ENCODE results near the gene MRPS15. TPM values are rescaled to one million over a fixed set of nuclear protein-coding genes. Genes with fewer than 3 reads are reported as not detected.
"Not testable (repeated sequence)": the region's sequence is repeated elsewhere in the genome, so short reads cannot be mapped to it uniquely, and the experiment has no call there.

Gene MRPS15
- total RNA-seq, 1 experiment from 2014 or later = 213 TPM

DNA sequence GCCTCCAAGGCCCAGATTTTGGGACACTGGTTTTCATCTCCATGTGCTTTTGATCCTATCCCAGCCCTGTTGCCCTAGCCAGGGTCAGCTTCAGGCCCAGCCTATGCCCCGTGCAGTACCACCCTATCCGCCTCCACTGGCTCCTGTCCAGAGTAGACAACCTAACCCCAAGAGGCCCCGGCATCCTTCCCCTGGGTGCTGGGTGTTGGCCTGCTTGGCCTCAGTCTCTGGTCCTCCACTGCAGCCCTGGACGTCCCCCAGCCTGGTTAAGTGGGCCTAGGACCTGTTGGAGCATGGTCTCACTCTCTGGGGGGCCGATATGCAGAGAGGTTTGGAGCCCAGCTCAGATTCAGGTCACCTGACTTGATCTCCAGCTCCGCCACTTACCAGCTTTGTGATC lies 16.9 kb upstream of the MRPS15 start:
- Histone ChIP-seq H3F3A (ENCODE audit: low read length, unreplicated experiment) (no peaks in the 10 kb centered on the region), H3K4me1 (ENCODE audit: insufficient read depth, low read length) (no peaks in the 10 kb centered on the region), H3K36me3 (ENCODE audit: low read depth, low read length) (no peaks in the 10 kb centered on the region), H2AFZ (ENCODE audit: low read length) (no peak overlapping the region), H3K4me2 (ENCODE audit: low read length) (no peak overlapping the region), H3K27ac (ENCODE audit: low read length) (no peak overlapping the region), H4K20me1 (ENCODE audit: low read length) (no peaks in the 10 kb centered on the region), H3K79me2 (ENCODE audit: low read length) (no peaks in the 10 kb centered on the region), H3K9ac (ENCODE audit: low read length) (no peak overlapping the region), H3K27me3 (ENCODE audit: low read length) (no peaks in the 10 kb centered on the region), H3K9me3 (ENCODE audit: low read length) (no peaks in the 10 kb centered on the region), H3K4me3 (ENCODE audit: low read length) (no peak overlapping the region), H3K9me2 (replicated peaks; ENCODE audit: low read length) (no peaks in the 10 kb centered on the region)
- DNase-seq = no peak
- TF ChIP-seq, protein P1, sequence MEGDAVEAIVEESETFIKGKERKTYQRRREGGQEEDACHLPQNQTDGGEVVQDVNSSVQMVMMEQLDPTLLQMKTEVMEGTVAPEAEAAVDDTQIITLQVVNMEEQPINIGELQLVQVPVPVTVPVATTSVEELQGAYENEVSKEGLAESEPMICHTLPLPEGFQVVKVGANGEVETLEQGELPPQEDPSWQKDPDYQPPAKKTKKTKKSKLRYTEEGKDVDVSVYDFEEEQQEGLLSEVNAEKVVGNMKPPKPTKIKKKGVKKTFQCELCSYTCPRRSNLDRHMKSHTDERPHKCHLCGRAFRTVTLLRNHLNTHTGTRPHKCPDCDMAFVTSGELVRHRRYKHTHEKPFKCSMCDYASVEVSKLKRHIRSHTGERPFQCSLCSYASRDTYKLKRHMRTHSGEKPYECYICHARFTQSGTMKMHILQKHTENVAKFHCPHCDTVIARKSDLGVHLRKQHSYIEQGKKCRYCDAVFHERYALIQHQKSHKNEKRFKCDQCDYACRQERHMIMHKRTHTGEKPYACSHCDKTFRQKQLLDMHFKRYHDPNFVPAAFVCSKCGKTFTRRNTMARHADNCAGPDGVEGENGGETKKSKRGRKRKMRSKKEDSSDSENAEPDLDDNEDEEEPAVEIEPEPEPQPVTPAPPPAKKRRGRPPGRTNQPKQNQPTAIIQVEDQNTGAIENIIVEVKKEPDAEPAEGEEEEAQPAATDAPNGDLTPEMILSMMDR (conservative IDR thresholded peaks at IDR 0.05; ENCODE audit: low read depth, low read length) = no peak
- TF ChIP-seq EZH2 (IDR thresholded peaks at IDR 0.05; ENCODE audit: low read length, unreplicated experiment) = no peak
- TF ChIP-seq EZH2phosphoT487 (IDR thresholded peaks at IDR 0.05; ENCODE audit: borderline replicate concordance, low read length) = no peak
- no peak for ATAC-seq
- ChIA-PET CTCF (no interaction called here), POLR2A (ENCODE audit: unreplicated experiment) (no interaction called here)
- BruUV-seq (replicated peaks) = no TSS peak
- intact Hi-C loops (cut with micrococcal nuclease) = no loop called here

DNA sequence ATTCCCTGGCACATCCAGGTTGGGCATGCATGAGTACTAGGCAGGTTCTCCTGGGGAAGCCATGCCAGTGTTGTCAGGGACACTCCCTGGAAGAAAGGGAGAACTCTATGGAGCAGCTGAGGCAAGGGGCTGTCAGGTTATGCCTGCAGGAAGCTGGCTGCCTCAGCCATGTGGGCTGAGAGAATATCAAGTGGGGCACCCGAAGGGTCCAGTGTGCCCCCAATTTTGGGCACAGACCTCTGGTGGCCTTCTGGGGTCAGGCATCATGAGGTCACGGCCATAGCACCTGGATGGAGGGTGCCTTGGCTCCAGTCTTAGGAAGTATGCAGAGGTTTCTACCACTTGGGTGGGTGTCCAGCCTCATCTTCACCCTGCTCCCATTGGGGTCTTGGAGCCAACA lies 16.0 kb upstream of the MRPS15 start:
- H4K20me1 ChIP-seq (ENCODE audit: low read length) = no peaks in the 10 kb centered on the region
- DNase-seq = no peak
- H3K4me3 ChIP-seq (ENCODE audit: low read length) = no peak overlapping the region
- no peak overlapping the region for H3K27ac ChIP-seq (ENCODE audit: low read length)
- H3K27me3 ChIP-seq (ENCODE audit: low read length) = no peaks in the 10 kb centered on the region
- intact Hi-C loops (cut with micrococcal nuclease) = no loop called here
- H3K36me3 ChIP-seq (ENCODE audit: low read depth, low read length) = no peaks in the 10 kb centered on the region
- H3K4me2 ChIP-seq (ENCODE audit: low read length) = no peak overlapping the region
- no peak overlapping the region for H3K9ac ChIP-seq (ENCODE audit: low read length)
- H3K79me2 ChIP-seq (ENCODE audit: low read length) = no peaks in the 10 kb centered on the region
- no peak for ATAC-seq
- no peaks in the 10 kb centered on the region for H3K9me3 ChIP-seq (ENCODE audit: low read length)
- no peaks in the 10 kb centered on the region for H3K9me2 ChIP-seq (replicated peaks; ENCODE audit: low read length)
- CTCF ChIA-PET = no interaction called here
- POLR2A ChIA-PET (ENCODE audit: unreplicated experiment) = no interaction called here
- no peaks in the 10 kb centered on the region for H3F3A ChIP-seq (ENCODE audit: low read length, unreplicated experiment)
- no TSS peak for BruUV-seq (replicated peaks)
- TF ChIP-seq, protein P1 (conservative IDR thresholded peaks at IDR 0.05; ENCODE audit: low read depth, low read length) = no peak
- TF ChIP-seq EZH2phosphoT487 (IDR thresholded peaks at IDR 0.05; ENCODE audit: borderline replicate concordance, low read length) = no peak
- TF ChIP-seq EZH2 (IDR thresholded peaks at IDR 0.05; ENCODE audit: low read length, unreplicated experiment) = no peak
- H3K4me1 ChIP-seq (ENCODE audit: insufficient read depth, low read length) = no peaks in the 10 kb centered on the region
- H2AFZ ChIP-seq (ENCODE audit: low read length) = no peak overlapping the region

GRCh38 chr1:36479505-36480051 lies 15.4 kb upstream of the MRPS15 start:
- H3F3A ChIP-seq (ENCODE audit: low read length, unreplicated experiment) = no peaks in the 10 kb centered on the region
- no peak overlapping the region for H3K4me3 ChIP-seq (ENCODE audit: low read length)
- no peaks in the 10 kb centered on the region for H3K36me3 ChIP-seq (ENCODE audit: low read depth, low read length)
- no peaks in the 10 kb centered on the region for H3K79me2 ChIP-seq (ENCODE audit: low read length)
- ATAC-seq (no peak), DNase-seq (no peak)
- H3K9me3 ChIP-seq (ENCODE audit: low read length) = no peaks in the 10 kb centered on the region
- intact Hi-C loops (cut with micrococcal nuclease) = no loop called here
- no peaks in the 10 kb centered on the region for H4K20me1 ChIP-seq (ENCODE audit: low read length)
- no peaks in the 10 kb centered on the region for H3K4me1 ChIP-seq (ENCODE audit: insufficient read depth, low read length)
- H3K9ac ChIP-seq (ENCODE audit: low read length) = no peak overlapping the region
- H3K9me2 ChIP-seq (replicated peaks; ENCODE audit: low read length) = no peaks in the 10 kb centered on the region
- no peak overlapping the region for H3K4me2 ChIP-seq (ENCODE audit: low read length)
- H3K27ac ChIP-seq (ENCODE audit: low read length) = no peak overlapping the region
- H2AFZ ChIP-seq (ENCODE audit: low read length) = no peak overlapping the region
- no peaks in the 10 kb centered on the region for H3K27me3 ChIP-seq (ENCODE audit: low read length)
- BruUV-seq (replicated peaks) = no TSS peak
- TF ChIP-seq, protein P1 (conservative IDR thresholded peaks at IDR 0.05; ENCODE audit: low read depth, low read length) = no peak
- no peak for TF ChIP-seq EZH2phosphoT487 (IDR thresholded peaks at IDR 0.05; ENCODE audit: borderline replicate concordance, low read length)
- TF ChIP-seq EZH2 (IDR thresholded peaks at IDR 0.05; ENCODE audit: low read length, unreplicated experiment) = no peak
- ChIA-PET POLR2A (ENCODE audit: unreplicated experiment) (no interaction called here), CTCF (no interaction called here)

GRCh38 chr1:36477615-36478014 lies 13.4 kb upstream of the MRPS15 start:
- H3K9me3 ChIP-seq (ENCODE audit: low read length); H3K79me2 ChIP-seq (ENCODE audit: low read length); H3K9ac ChIP-seq (ENCODE audit: low read length); DNase-seq; POLR2A ChIA-PET (ENCODE audit: unreplicated experiment); H2AFZ ChIP-seq (ENCODE audit: low read length); H3K4me1 ChIP-seq (ENCODE audit: insufficient read depth, low read length); H3K9me2 ChIP-seq (replicated peaks; ENCODE audit: low read length); CTCF ChIA-PET; H4K20me1 ChIP-seq (ENCODE audit: low read length); H3K4me3 ChIP-seq (ENCODE audit: low read length); H3K36me3 ChIP-seq (ENCODE audit: low read depth, low read length); ATAC-seq; H3F3A ChIP-seq (ENCODE audit: low read length, unreplicated experiment); H3K27me3 ChIP-seq (ENCODE audit: low read length); H3K4me2 ChIP-seq (ENCODE audit: low read length); intact Hi-C loops (cut with micrococcal nuclease); H3K27ac ChIP-seq (ENCODE audit: low read length); BruUV-seq (replicated peaks): not testable (repeated sequence)
